ENCODE measurements around the gene DNM1.

- TF ChIP-seq EP300 (IDR thresholded peaks at IDR 0.05; ENCODE audit: borderline replicate concordance in 1 of 2, low read depth in 1 of 2, low read length in 1 of 2) (no peak), SIN3A (IDR thresholded peaks at IDR 0.05; ENCODE audit: borderline replicate concordance, low read depth, low read length) (no peak), POLR2AphosphoS5 (IDR thresholded peaks at IDR 0.05; ENCODE audit: low read depth, low read length) (no peak), JUND (IDR thresholded peaks at IDR 0.05) (no peak), NFIC (IDR thresholded peaks at IDR 0.05; ENCODE audit: borderline replicate concordance) (no peak), EZH2phosphoT487 (IDR thresholded peaks at IDR 0.05; ENCODE audit: borderline replicate concordance, low read depth) (no peak), RFX5 (IDR thresholded peaks at IDR 0.05; ENCODE audit: low read length) (no peak), GABPA (IDR thresholded peaks at IDR 0.05; ENCODE audit: low read depth) (no peak), YY1 (IDR thresholded peaks at IDR 0.05; ENCODE audit: low read depth) (no peak), REST (IDR thresholded peaks at IDR 0.05; ENCODE audit: low read depth, low read length) (no peak)
- TF ChIP-seq, protein P1, sequence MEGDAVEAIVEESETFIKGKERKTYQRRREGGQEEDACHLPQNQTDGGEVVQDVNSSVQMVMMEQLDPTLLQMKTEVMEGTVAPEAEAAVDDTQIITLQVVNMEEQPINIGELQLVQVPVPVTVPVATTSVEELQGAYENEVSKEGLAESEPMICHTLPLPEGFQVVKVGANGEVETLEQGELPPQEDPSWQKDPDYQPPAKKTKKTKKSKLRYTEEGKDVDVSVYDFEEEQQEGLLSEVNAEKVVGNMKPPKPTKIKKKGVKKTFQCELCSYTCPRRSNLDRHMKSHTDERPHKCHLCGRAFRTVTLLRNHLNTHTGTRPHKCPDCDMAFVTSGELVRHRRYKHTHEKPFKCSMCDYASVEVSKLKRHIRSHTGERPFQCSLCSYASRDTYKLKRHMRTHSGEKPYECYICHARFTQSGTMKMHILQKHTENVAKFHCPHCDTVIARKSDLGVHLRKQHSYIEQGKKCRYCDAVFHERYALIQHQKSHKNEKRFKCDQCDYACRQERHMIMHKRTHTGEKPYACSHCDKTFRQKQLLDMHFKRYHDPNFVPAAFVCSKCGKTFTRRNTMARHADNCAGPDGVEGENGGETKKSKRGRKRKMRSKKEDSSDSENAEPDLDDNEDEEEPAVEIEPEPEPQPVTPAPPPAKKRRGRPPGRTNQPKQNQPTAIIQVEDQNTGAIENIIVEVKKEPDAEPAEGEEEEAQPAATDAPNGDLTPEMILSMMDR (IDR thresholded peaks at IDR 0.05): no peak
- TF ChIP-seq, protein P2, sequence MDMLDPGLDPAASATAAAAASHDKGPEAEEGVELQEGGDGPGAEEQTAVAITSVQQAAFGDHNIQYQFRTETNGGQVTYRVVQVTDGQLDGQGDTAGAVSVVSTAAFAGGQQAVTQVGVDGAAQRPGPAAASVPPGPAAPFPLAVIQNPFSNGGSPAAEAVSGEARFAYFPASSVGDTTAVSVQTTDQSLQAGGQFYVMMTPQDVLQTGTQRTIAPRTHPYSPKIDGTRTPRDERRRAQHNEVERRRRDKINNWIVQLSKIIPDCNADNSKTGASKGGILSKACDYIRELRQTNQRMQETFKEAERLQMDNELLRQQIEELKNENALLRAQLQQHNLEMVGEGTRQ (IDR thresholded peaks at IDR 0.05; ENCODE audit: borderline replicate concordance, low read depth, low read length): no peak
Observed at GRCh38 chr9:128253991-128254346, 50.8 kb downstream of the DNM1 start.

All from SK-N-SH (cell line).